ENCODE data around the gene KCNQ1. TPM values are rescaled to one million over a fixed set of nuclear protein-coding genes. Genes with fewer than 3 reads are reported as not detected.

The KCNQ1 gene
- total RNA-seq, 2 donors from 2014 or later: 38.9 to 46.1 TPM

DNA sequence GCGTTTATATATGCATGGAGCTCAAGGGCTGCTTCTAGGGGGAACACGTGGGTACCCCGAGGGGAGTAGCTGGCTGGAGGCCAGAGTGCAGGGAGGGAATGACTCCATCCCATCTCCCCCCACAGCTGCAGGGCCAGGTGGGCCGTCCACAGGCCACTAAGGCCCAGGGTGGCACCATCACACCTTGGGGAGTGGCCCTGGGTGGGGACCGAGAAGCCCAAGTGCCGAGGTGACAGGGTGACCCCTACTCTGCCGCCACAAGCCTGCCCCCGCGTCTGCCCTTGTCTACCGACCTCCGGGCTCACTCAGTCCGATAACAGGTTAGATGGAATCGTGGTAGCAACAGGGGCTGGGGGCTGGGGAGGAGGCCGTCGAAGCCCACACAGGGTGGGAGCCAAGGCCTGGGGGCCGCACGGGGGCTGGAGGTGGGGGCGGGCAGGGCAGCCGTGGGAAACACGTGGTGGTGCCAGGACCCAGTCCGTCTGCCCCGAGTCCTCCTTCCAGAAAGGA is 129.3 kb downstream of the KCNQ1 start:
- DNase-seq: peak in 3 of 4 donors; percentile 3 to 11 (median 4)
- H3K27me3 ChIP-seq: no peaks in the 10 kb centered on the region
- H3K27ac ChIP-seq: no peak overlapping the region
- no peak for TF ChIP-seq POLR2A (IDR thresholded peaks at IDR 0.05)
- TF ChIP-seq, protein P1, sequence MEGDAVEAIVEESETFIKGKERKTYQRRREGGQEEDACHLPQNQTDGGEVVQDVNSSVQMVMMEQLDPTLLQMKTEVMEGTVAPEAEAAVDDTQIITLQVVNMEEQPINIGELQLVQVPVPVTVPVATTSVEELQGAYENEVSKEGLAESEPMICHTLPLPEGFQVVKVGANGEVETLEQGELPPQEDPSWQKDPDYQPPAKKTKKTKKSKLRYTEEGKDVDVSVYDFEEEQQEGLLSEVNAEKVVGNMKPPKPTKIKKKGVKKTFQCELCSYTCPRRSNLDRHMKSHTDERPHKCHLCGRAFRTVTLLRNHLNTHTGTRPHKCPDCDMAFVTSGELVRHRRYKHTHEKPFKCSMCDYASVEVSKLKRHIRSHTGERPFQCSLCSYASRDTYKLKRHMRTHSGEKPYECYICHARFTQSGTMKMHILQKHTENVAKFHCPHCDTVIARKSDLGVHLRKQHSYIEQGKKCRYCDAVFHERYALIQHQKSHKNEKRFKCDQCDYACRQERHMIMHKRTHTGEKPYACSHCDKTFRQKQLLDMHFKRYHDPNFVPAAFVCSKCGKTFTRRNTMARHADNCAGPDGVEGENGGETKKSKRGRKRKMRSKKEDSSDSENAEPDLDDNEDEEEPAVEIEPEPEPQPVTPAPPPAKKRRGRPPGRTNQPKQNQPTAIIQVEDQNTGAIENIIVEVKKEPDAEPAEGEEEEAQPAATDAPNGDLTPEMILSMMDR (IDR thresholded peaks at IDR 0.05): no peak
- no peak overlapping the region for H3K4me3 ChIP-seq
- H3K36me3 ChIP-seq (replicated peaks in 1 of 2; ENCODE audit: insufficient read depth in 1 of 2, low read depth in 2 of 2): peaks cover 0 to 2% of the 10 kb centered on the region in 2 donors
- H3K9me3 ChIP-seq: no peaks in the 10 kb centered on the region
- no peaks in the 10 kb centered on the region for H3K4me1 ChIP-seq
- no peak for ATAC-seq
- WGBS, 2 donors: 91 to 93% methylated on average over 18 to 21 of the region's 22 CpGs
- intact Hi-C loops (cut with DNase I): no loop called here

DNA sequence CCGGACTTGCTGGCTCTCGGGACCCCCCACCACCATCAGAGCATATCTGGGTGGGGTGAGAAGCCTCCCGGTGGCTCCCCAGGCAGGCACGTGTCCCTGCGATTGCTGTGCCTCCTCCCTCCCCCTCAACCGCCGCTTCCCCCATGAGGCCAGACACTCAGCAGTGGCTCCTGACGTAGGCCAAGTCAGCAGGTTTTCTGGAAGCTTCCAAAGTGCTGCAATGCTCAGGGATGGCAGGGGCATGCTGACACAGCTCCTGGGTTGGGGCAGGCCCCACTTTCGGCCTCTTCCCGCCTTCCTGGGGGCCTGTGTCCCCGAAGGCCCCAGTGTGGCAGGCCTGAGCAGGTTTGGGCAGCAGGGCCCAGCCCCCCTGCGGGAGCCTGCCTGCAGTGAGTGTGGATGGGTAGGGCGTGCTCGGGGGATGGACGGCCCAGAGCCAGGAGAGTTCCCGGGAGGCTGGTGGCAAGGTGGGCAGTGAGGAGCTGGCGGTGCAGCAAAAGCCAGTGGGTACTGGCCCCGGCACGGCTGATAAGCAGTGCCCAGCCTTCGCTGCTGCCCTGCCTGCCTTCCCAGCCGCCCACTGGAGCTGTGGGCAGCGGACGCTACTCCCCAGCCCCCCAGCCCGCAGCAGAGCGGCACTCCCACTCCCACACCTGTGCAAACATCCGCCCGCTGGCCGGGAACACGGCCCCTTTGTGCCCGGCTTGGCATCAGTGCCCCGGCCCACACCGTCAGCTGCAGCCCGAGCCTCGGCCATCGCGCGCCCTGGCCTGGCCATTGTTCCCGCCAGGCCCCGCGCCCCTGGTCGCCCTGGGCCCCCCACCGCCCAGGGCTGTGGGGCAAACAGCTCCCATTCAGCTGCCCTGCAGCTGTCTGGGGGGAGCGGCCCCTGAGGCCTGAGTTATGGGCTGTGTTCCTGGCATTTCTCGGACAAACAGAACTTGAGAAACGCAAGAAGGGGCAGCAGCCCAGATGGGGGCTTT is 130.0 kb downstream of the KCNQ1 start:
- DNase-seq: peak in 3 of 4 donors; percentile 6 to 22 (median 13)
- H3K9me3 ChIP-seq: no peaks in the 10 kb centered on the region
- whole genome bisulfite sequencing, 2 donors: 87 to 91% methylated on average over 14 to 38 of the region's 45 CpGs
- TF ChIP-seq, protein P1 (IDR thresholded peaks at IDR 0.05): no peak
- no peak for TF ChIP-seq POLR2A (IDR thresholded peaks at IDR 0.05)
- ATAC-seq: no peak
- no peaks in the 10 kb centered on the region for H3K4me1 ChIP-seq
- H3K36me3 ChIP-seq (replicated peaks in 1 of 2; ENCODE audit: insufficient read depth in 1 of 2, low read depth in 2 of 2): peaks cover 0 to 2% of the 10 kb centered on the region in 2 donors
- no peak overlapping the region for H3K4me3 ChIP-seq
- no peak overlapping the region for H3K27ac ChIP-seq
- intact Hi-C loops (cut with DNase I): no loop called here
- no peaks in the 10 kb centered on the region for H3K27me3 ChIP-seq

DNA sequence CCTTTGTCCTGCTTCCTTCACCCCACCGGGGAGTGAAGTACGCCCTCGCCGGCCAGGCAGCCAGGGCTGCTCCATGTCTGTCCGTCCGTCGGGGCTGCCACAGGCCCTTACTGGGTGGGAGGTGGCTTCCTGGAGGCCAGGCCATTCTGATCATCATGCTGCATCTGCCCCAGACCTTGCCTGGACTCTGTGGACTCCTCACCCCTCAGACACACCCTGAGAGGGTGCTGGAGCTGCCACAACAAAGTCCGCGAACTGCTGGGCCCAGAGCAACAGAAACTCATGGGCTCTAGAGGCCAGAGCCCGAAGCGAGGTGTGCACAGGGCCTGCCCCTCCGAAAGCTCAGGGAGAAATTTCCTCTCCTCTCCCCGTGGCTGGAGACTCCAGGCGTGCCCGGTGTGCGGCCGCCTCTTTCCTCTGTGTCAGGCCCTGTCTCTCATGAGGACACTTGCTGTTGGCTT is 130.8 kb downstream of the KCNQ1 start:
- no peaks in the 10 kb centered on the region for H3K27me3 ChIP-seq
- H3K27ac ChIP-seq: no peak overlapping the region
- ATAC-seq (no peak), DNase-seq (peak in 3 of 4 donors; percentile 4 to 8 (median 6))
- H3K4me3 ChIP-seq: no peak overlapping the region
- intact Hi-C loops (cut with DNase I): no loop called here
- H3K4me1 ChIP-seq: no peaks in the 10 kb centered on the region
- 96% methylated on average over 16 to 17 of the region's 17 CpGs for WGBS, 2 donors
- no peaks in the 10 kb centered on the region for H3K9me3 ChIP-seq
- peaks cover 0 to 2% of the 10 kb centered on the region in 2 donors for H3K36me3 ChIP-seq (replicated peaks in 1 of 2; ENCODE audit: insufficient read depth in 1 of 2, low read depth in 2 of 2)
- TF ChIP-seq POLR2A (IDR thresholded peaks at IDR 0.05): no peak
- TF ChIP-seq, protein P1 (IDR thresholded peaks at IDR 0.05): no peak

DNA sequence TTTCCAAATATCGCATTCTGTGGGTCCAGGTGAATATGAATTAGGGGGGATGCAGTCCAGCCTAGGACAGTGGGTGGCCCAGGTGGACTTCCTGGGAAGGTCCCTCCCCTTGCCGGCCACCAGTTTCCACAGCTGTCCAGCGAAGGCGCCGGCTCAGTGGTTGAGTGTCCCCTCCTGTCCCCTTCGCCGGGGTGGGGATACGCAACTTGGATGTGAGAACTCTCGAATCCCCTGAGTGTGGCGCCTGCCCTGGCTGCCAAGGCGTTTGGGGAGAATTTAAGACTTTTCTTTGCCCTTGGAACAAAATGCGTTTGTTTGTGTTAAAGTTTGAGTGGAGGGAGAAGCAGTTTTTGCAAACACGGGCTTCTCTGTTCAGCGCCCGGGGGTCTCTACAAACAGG is 131.3 kb downstream of the KCNQ1 start:
- TF ChIP-seq POLR2A (IDR thresholded peaks at IDR 0.05): no peak
- TF ChIP-seq, protein P1 (IDR thresholded peaks at IDR 0.05): no peak
- no peak for ATAC-seq
- Histone ChIP-seq H3K27ac (no peak overlapping the region), H3K9me3 (no peaks in the 10 kb centered on the region), H3K4me3 (no peak overlapping the region), H3K4me1 (no peaks in the 10 kb centered on the region), H3K36me3 (replicated peaks in 1 of 2; ENCODE audit: insufficient read depth in 1 of 2, low read depth in 2 of 2) (peaks cover 0 to 2% of the 10 kb centered on the region in 2 donors), H3K27me3 (no peaks in the 10 kb centered on the region)
- intact Hi-C loops (cut with DNase I): no loop called here
- 95 to 96% methylated on average over 14 to 15 of the region's 15 CpGs for WGBS, 2 donors
- peak in 3 of 4 donors; percentile 3 to 7 (median 4) for DNase-seq

All from body of pancreas (tissue), 4 donors.